Left lung (tissue), 10 donors: ENCODE results near the gene KCTD5. TPM values are rescaled to one million over a fixed set of nuclear protein-coding genes. Genes with fewer than 3 reads are reported as not detected.

Experiments used
- ATAC-seq: fragments of 200-7000 bp; cut with Tn5 transposase; one replicate; pipeline ENCODE4 v1.9.1; 2020; ENCODE audit warnings: moderate library complexity
- DNase-seq, 4 donors: peaks; one replicate each; pipeline ENCODE4 v3.0.0-alpha.2; 2013 to 2020
- H3K27ac ChIP-seq, 2 donors: fragments of 200-600 bp; sonication (generic) in 1 of 2; one replicate each; pipeline versions ENCODE4 v1.5.0 to v1.8.0; 2020 to 2021
- H3K27me3 ChIP-seq, 2 donors: fragments of 200-600 bp; sonication (generic) in 1 of 2; one replicate each; pipeline versions ENCODE4 v1.5.0 to v1.8.0; 2020 to 2021
- H3K36me3 ChIP-seq, 2 donors: fragments of 200-600 bp; sonication (generic) in 1 of 2; one replicate each; pipeline versions ENCODE4 v1.5.0 to v1.8.0; 2020 to 2021
- H3K4me1 ChIP-seq, 2 donors: fragments of 200-600 bp; one replicate each; pipeline ENCODE4 v1.8.0; 2021
- H3K4me3 ChIP-seq, 2 donors: fragments of 200-600 bp; sonication (generic) in 1 of 2; one replicate each; pipeline versions ENCODE4 v1.5.0 to v1.8.0; 2020 to 2021; ENCODE audit warnings: mild to moderate bottlenecking in 1 of 2
- H3K9me3 ChIP-seq, 2 donors: fragments of 200-600 bp; sonication (generic) in 1 of 2; one replicate each; pipeline versions ENCODE4 v1.5.0 to v1.8.0; 2020 to 2021
- intact Hi-C, 2 donors: fragments of 100-400 bp; cut with DNase I; formaldehyde crosslinking; loops; one replicate each; pipeline versions ENCODE4 v1.11.2 to v1.14.2; 2022
- polyA plus RNA-seq, 6 donors: library from polyadenylated mRNA; unstranded; fragments of 120-200 nt; gene quantifications; one replicate each; pipeline ENCODE4 v1.2.1, GENCODE V29; 2013; ENCODE audit not compliant: insufficient read length in 6 of 6
- total RNA-seq, 2 donors: library from RNA; stranded (reverse); fragmentation: NEBNext Ultra II Directional; extraction: Animal tissue kit (Norgen Biotek cat#: 25700); gene quantifications; one replicate each; pipeline ENCODE4 v1.2.1, GENCODE V29; 2021
- TF ChIP-seq, protein P1 (sequence below), 2 donors: fragments of 200-600 bp; sonication (generic) in 1 of 2; IDR thresholded peaks; one replicate each; pipeline versions ENCODE4 v1.5.0 to v1.8.0; 2021; ENCODE audit warnings: antibody characterized with exemption in 2 of 2
- donor health status: DM: no; HTN: yes; CAD: no.
- donor health status: DM: no; HTN: no; CAD: no.

KCTD5 gene
- total and polyA plus RNA-seq, 8 donors: 18.4 to 28.3 (median 21.4) TPM

DNA sequence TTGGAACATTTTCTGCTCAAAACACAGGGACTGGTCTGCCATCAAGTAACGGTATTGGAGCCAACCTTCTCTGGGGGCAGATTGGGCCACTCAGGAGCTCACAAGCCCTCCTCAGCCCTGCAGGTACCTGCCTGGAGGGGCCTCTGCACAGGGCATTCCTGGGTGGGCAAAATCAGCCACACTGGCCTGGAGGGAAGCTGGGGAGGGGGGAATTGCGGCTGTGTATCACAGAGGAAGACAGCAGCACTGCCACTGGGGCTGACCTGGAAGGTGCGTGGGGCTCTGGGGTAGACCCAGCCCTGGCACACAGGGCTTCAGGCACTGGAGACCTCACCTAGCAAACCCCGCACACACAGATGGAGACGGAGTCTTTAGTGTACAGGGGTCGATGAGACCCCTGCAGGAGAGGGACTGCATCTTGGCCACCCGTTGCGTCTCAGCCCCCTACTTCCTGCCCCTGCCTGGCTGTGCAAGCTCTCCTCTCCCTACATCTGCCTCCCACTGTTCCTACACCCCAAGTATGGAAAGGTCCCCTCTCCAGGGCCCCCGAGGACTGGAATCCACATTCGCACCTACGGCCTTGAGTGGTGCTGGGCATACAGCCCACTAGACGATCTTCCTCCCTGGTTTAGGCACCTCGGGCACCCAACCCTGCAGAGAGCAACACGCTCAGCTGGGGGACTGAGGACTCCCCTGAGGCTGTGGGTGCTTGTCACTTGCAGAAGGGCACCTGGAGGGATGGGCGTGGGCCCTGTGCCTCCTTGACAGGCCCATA is 63.0 kb downstream of the KCTD5 start:
- intact Hi-C loops: no loop called here
- Histone ChIP-seq H3K27ac (no peak overlapping the region), H3K4me1 (no peaks in the 10 kb centered on the region), H3K27me3 (peaks cover 0 to 1% of the 10 kb centered on the region in 2 donors), H3K9me3 (no peaks in the 10 kb centered on the region), H3K4me3 (no peak overlapping the region), H3K36me3 (no peaks in the 10 kb centered on the region)
- no peak for ATAC-seq
- TF ChIP-seq, protein P1, sequence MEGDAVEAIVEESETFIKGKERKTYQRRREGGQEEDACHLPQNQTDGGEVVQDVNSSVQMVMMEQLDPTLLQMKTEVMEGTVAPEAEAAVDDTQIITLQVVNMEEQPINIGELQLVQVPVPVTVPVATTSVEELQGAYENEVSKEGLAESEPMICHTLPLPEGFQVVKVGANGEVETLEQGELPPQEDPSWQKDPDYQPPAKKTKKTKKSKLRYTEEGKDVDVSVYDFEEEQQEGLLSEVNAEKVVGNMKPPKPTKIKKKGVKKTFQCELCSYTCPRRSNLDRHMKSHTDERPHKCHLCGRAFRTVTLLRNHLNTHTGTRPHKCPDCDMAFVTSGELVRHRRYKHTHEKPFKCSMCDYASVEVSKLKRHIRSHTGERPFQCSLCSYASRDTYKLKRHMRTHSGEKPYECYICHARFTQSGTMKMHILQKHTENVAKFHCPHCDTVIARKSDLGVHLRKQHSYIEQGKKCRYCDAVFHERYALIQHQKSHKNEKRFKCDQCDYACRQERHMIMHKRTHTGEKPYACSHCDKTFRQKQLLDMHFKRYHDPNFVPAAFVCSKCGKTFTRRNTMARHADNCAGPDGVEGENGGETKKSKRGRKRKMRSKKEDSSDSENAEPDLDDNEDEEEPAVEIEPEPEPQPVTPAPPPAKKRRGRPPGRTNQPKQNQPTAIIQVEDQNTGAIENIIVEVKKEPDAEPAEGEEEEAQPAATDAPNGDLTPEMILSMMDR (IDR thresholded peaks at IDR 0.05): no peak
- no peak for DNase-seq

DNA sequence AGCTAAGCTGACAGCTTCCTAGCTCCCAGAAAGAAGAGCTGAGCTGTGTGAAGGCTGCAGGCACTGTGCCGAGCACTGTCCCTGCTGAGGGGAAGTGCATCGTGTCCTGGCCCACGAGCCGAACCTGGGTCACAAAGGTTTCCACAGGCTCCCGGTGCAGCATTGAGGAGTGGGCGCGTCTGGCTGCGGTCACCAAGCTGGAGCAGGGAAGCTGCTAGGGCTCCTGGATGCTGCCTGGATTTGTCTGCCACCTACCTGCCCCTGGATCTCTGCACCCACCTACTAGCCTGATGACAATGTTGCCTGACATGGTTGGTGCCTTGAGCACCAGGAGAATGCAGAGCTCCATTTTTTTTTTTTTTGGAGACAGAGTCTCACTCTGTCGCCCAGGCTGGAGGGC is 63.6 kb downstream of the KCTD5 start:
- no peak for ATAC-seq
- intact Hi-C loops: no loop called here
- DNase-seq: no peak
- no peak overlapping the region for H3K27ac ChIP-seq
- TF ChIP-seq, protein P1 (IDR thresholded peaks at IDR 0.05): no peak
- H3K4me1 ChIP-seq: no peaks in the 10 kb centered on the region
- H3K36me3 ChIP-seq: no peaks in the 10 kb centered on the region
- H3K27me3 ChIP-seq: no peaks in the 10 kb centered on the region
- H3K4me3 ChIP-seq: no peak overlapping the region
- no peaks in the 10 kb centered on the region for H3K9me3 ChIP-seq

DNA sequence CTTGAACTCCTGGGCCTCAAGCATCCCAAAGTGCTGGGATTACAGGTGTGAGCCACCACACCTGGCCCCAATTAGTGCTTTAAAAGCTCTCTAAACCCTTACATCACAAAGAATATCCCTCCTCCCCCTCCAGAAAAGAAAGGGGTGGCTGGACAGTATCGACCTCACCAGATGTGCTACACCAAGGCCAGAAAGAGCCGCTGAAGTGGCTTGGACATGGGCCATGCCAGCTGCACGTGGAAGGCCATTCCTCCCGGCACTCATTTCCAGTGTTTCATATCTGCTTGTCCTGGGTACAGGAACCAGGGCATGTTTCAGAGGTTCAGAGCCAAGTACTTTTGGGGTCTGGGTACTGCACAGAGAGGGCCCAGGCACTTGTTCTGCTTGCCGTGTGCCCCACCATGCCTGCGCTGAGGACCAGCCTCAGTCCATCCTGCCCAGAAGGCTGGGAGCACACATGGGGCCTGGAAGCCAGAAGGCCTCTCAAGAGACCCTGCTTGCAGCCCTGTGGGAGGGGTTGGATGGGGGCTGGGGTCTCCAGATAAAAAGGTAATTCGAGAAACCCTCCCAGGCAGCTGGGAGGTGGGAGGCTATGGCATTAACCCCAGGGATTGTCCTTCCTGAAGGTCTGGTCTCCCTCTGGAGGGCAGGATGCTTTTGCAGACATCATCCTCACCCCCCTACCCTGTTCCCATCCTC is 66.6 kb downstream of the KCTD5 start:
- Histone ChIP-seq H3K4me3 (no peak overlapping the region), H3K27ac (no peak overlapping the region), H3K36me3 (no peaks in the 10 kb centered on the region), H3K9me3 (no peaks in the 10 kb centered on the region), H3K4me1 (peaks cover 7 to 12% of the 10 kb centered on the region in 2 donors), H3K27me3 (no peaks in the 10 kb centered on the region)
- TF ChIP-seq, protein P1 (IDR thresholded peaks at IDR 0.05): no peak
- intact Hi-C loops: no loop called here
- no peak for ATAC-seq
- DNase-seq: no peak

- Histone ChIP-seq H3K4me1 (peaks cover 11 to 18% of the 10 kb centered on the region in 2 donors), H3K27me3 (no peaks in the 10 kb centered on the region), H3K36me3 (no peaks in the 10 kb centered on the region), H3K9me3 (no peaks in the 10 kb centered on the region), H3K27ac (no peak overlapping the region), H3K4me3 (no peak overlapping the region)
- ATAC-seq (no peak), DNase-seq (no peak)
- TF ChIP-seq, protein P1 (IDR thresholded peaks at IDR 0.05): no peak
- intact Hi-C loops: no loop called here
Observed at GRCh38 chr16:2749476-2749875, 67.2 kb downstream of the KCTD5 start.

DNA sequence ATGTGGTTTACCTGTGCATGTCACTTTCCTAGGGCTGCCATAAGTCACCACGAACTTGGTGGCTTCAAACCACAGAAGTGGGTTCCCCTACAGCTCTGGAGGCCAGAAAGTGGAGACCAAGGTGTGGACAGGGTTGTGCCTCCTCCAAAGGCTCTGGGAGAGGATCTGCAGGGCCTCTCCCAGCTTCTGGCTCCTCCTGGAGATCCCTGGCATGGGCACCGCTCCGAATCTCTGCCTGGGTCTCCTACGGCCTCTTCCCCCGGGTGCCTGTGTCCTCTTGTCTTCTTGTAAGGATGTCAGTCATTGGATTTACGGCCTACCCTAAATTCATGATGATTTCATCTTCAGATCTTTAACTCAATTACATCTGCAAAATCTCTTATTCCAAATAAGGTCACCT is 67.6 kb downstream of the KCTD5 start:
- Histone ChIP-seq H3K9me3 (no peaks in the 10 kb centered on the region), H3K36me3 (no peaks in the 10 kb centered on the region), H3K27ac (no peak overlapping the region), H3K27me3 (no peaks in the 10 kb centered on the region), H3K4me1 (peaks cover 15 to 23% of the 10 kb centered on the region in 2 donors), H3K4me3 (no peak overlapping the region)
- ATAC-seq (no peak), DNase-seq (no peak)
- intact Hi-C loops: no loop called here
- TF ChIP-seq, protein P1 (IDR thresholded peaks at IDR 0.05): no peak
